ENCODE results near the gene DUSP23. TPM values are rescaled to one million over a fixed set of nuclear protein-coding genes. Genes with fewer than 3 reads are reported as not detected.

DUSP23 gene
- 35.0 and 47.9 TPM in 2 replicates for total RNA-seq
- 46.3 and 53.4 TPM in 2 replicates for polyA plus RNA-seq

DNA sequence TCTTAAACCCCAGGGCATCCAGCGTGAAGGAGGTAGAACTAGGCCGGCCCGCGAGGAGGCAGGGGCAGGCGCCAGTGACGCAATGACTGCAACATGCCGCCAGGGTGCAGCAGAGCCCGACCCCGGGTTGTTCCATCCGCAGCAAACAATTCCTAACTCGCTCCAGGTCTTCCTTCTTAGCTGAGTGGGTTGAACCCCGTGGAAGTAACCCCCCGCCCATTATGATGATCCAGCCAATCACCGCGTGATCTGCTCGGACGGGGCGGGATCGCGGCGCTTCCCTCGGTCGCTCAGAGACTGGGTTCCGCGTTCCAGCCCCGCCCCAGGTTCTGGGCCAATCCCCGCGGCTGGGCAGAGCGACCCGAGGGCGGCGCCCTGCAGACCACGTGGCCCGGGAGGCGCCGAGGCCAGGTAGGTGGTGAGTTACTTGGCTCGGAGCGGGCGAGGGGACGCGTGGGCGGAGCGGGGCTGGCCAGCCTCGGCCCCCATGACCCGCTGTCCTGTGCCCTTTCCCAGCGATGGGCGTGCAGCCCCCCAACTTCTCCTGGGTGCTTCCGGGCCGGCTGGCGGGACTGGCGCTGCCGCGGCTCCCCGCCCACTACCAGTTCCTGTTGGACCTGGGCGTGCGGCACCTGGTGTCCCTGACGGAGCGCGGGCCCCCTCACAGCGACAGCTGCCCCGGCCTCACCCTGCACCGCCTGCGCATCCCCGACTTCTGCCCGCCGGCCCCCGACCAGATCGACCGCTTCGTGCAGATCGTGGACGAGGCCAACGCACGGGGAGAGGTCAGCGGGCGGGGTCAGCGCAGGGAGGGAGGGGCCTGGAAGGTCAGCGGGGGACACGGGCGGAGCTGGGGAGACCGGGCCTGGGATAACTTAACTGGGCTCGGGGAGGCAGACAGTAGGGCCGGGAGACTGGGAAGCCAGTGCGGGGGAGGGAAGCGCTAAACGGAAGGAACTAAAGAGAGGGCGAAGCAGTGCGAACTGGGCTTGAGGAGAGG lies at the start of gene DUSP23:
Gene DUSP23, plus strand, starts transcription at position 380 of the 1,000 bp plus-strand sequence. Its CDS starts 139 bp downstream, at position 519.
- Histone ChIP-seq H3K4me1 (ENCODE audit: low read depth) (no peaks in the 10 kb centered on the region), H3K9me3 (ENCODE audit: low read depth) (no peaks in the 10 kb centered on the region), H3K4me3 (peak within 1 kb of the TSS; percentile 50), H3K27ac (no peak within 1 kb of the TSS), H3K27me3 (no peaks in the 10 kb centered on the region), H3K36me3 (no peaks in the 10 kb centered on the region)
- peak; percentile 96 to 99 for DNase-seq (ENCODE audit: low read depth in 1 of 2, low spot score in 1 of 2)
- TF ChIP-seq, protein P1, sequence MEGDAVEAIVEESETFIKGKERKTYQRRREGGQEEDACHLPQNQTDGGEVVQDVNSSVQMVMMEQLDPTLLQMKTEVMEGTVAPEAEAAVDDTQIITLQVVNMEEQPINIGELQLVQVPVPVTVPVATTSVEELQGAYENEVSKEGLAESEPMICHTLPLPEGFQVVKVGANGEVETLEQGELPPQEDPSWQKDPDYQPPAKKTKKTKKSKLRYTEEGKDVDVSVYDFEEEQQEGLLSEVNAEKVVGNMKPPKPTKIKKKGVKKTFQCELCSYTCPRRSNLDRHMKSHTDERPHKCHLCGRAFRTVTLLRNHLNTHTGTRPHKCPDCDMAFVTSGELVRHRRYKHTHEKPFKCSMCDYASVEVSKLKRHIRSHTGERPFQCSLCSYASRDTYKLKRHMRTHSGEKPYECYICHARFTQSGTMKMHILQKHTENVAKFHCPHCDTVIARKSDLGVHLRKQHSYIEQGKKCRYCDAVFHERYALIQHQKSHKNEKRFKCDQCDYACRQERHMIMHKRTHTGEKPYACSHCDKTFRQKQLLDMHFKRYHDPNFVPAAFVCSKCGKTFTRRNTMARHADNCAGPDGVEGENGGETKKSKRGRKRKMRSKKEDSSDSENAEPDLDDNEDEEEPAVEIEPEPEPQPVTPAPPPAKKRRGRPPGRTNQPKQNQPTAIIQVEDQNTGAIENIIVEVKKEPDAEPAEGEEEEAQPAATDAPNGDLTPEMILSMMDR (IDR thresholded peaks at IDR 0.05; ENCODE audit: low read depth, low read length), result peak; percentile 93

DNA sequence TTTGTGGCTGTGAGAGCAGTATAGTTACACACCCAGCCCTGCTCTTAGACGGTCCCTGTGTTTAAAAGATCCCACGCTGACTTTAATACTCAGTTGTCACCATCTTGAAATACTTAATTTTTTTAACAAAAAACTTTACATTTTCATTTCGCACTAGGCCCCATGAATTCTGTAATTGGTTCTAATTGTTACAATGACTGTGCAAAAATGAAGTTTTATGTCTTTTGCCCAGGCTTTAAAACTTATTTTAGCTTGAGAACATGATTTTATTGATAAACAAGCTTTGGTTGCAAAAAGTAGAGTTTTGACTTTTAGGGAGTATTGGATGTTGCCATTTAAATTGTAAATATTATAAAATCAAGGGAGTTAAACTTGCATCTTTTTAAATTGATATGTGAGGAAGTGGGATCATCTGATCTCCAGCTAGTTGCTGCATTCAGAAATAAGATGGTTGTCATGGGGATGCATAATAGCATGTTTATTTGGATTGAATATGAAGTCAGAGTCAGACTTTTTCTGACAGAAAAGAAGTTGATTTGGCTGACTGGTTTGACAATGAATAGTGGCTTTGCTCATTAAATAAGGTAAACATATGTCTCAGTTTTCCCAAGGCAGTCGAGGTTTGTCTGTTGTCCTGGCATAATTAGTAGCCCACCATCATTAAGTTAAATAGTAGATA lies 43.4 kb upstream of the DUSP23 start:
- no peak overlapping the region for H3K27ac ChIP-seq
- H3K27me3 ChIP-seq, result no peaks in the 10 kb centered on the region
- no peaks in the 10 kb centered on the region for H3K9me3 ChIP-seq (ENCODE audit: low read depth)
- TF ChIP-seq, protein P1 (IDR thresholded peaks at IDR 0.05; ENCODE audit: low read depth, low read length), result no peak
- no peaks in the 10 kb centered on the region for H3K4me1 ChIP-seq (ENCODE audit: low read depth)
- no peak for DNase-seq (ENCODE audit: low read depth in 1 of 2, low spot score in 1 of 2)
- H3K36me3 ChIP-seq, result no peaks in the 10 kb centered on the region
- no peak overlapping the region for H3K4me3 ChIP-seq

DNA sequence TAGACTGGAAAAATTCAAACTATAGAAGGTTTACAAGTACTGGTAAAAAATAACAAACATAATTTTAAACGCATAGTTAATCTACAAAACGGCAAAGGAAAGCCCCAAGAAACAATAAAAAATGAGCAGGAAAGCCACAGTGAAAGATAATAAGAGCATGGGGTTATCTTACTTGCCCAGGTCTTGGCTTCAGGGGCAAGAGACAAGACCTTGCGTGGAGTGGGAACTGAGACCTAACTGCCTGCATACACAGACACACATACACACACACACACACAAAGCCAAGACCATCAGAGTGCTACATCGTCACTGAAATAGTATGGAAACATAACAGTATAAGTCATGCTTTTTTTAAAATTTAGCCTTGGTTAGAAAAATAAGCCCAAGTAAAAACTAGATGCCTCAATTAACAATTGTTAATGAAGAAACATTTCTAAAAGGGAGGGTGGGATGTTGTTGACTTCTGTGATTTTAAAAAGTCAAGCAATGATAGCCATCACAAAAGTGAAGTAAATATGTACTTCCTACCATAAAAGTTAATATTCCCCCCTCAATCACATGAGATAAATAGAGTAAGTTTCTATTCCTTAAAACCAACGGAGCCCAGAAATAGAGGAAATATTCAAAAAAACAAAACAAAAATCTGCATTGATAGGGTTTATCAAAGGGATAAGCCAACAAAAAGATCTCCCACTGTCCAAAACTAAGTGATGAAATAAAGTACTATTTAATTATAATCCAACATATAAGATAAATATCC lies 36.9 kb upstream of the DUSP23 start:
- TF ChIP-seq, protein P1 (IDR thresholded peaks at IDR 0.05; ENCODE audit: low read depth, low read length), result no peak
- no peaks in the 10 kb centered on the region for H3K9me3 ChIP-seq (ENCODE audit: low read depth)
- H3K27me3 ChIP-seq, result no peaks in the 10 kb centered on the region
- no peak overlapping the region for H3K27ac ChIP-seq
- no peaks in the 10 kb centered on the region for H3K4me1 ChIP-seq (ENCODE audit: low read depth)
- H3K4me3 ChIP-seq, result no peak overlapping the region
- DNase-seq (ENCODE audit: low read depth in 1 of 2, low spot score in 1 of 2), result no peak
- H3K36me3 ChIP-seq, result no peaks in the 10 kb centered on the region

DNA sequence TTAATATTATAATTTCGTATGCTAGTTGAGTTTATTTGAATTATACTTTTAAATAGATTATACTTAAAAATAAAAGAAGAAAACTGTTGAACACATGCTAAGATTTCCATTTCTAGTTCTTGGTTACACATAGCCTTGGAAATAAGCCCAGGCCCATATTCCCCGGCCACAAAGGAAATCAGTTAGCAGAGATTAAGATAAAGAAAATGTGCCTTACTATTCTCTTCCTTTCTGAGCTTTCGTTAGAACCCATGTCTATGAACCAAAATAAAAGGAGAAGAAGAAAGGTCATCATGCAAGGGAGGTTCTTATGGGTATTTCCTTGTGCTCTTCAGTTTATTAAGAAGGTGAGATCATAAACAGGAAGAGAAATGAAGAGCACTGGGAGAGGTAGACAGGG lies 34.1 kb upstream of the DUSP23 start:
- no peak overlapping the region for H3K27ac ChIP-seq
- peak in 1 of 2 donors; percentile 67 for DNase-seq (ENCODE audit: low read depth in 1 of 2, low spot score in 1 of 2)
- H3K27me3 ChIP-seq, result no peaks in the 10 kb centered on the region
- no peaks in the 10 kb centered on the region for H3K9me3 ChIP-seq (ENCODE audit: low read depth)
- H3K36me3 ChIP-seq, result no peaks in the 10 kb centered on the region
- no peaks in the 10 kb centered on the region for H3K4me1 ChIP-seq (ENCODE audit: low read depth)
- H3K4me3 ChIP-seq, result no peak overlapping the region
- TF ChIP-seq, protein P1 (IDR thresholded peaks at IDR 0.05; ENCODE audit: low read depth, low read length), result no peak

DNA sequence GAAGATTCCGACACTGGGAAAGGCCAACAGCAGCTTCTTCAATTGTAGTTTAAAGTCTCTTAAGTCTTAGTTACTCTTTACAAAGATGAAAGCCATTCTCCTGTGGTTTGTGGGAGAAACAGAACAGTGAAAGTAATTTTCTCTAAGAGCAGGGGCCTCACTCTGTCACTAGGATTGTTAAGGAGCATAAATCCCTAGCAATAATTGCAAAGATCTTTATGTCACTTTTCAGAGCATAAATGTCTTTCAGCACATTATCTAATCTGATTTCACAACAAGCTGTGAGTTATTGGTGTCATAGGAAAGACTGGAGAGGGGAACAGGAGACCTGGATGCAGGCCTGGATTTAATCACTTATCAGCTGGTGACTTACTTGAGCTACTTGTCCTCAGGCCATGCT lies 32.4 kb upstream of the DUSP23 start:
- Histone ChIP-seq H3K4me1 (ENCODE audit: low read depth) (no peaks in the 10 kb centered on the region), H3K9me3 (ENCODE audit: low read depth) (no peaks in the 10 kb centered on the region), H3K27ac (no peak overlapping the region), H3K4me3 (no peak overlapping the region), H3K36me3 (no peaks in the 10 kb centered on the region), H3K27me3 (no peaks in the 10 kb centered on the region)
- DNase-seq (ENCODE audit: low read depth in 1 of 2, low spot score in 1 of 2), result no peak
- TF ChIP-seq, protein P1 (IDR thresholded peaks at IDR 0.05; ENCODE audit: low read depth, low read length), result no peak

All from cardiac muscle cell (in vitro differentiated cells and primary cell).